HepG2 (cell line): ENCODE measurements around the gene CRISPLD2. TPM values are rescaled to one million over a fixed set of nuclear protein-coding genes. Genes with fewer than 3 reads are reported as not detected.

Experiments
- ATF2 ChIP-seq: sonication (generic); formaldehyde crosslinking; IDR thresholded peaks from 2 replicates; pipeline ENCODE4 v1.4.0; 2020; ENCODE audit warnings: missing genetic modification reagents
- E2F2 ChIP-seq: sonication (generic); formaldehyde crosslinking; IDR thresholded peaks from 2 replicates; pipeline ENCODE4 v1.4.0; 2020; ENCODE audit warnings: missing genetic modification reagents, borderline replicate concordance
- E2F5 ChIP-seq: sonication (generic); formaldehyde crosslinking; conservative IDR thresholded peaks from 2 replicates; pipeline ENCODE4 v1.4.0; 2020; ENCODE audit warnings: missing genetic modification reagents
- IRF9 ChIP-seq: sonication (generic); formaldehyde crosslinking; IDR thresholded peaks from 2 replicates; pipeline ENCODE4 v1.8.0; 2022; ENCODE audit warnings: missing genetic modification reagents, mild to moderate bottlenecking, borderline replicate concordance
- ZBTB4 ChIP-seq: sonication (generic); formaldehyde crosslinking; IDR thresholded peaks from 2 replicates; pipeline ENCODE4 v1.4.0; 2020; ENCODE audit warnings: missing genetic modification reagents, mild to moderate bottlenecking, borderline replicate concordance
- ZMAT5 ChIP-seq: sonication (generic); formaldehyde crosslinking; IDR thresholded peaks from 2 replicates; pipeline ENCODE4 v1.5.0; 2020; ENCODE audit warnings: mild to moderate bottlenecking, low read depth, missing genetic modification reagents, borderline replicate concordance
- ZNF207 ChIP-seq: fragments of 450-650 bp; IDR thresholded peaks from 2 replicates; pipeline ENCODE4 v1.6.1; 2016; ENCODE audit warnings: antibody characterized with exemption, borderline replicate concordance
- ZNF274 ChIP-seq: sonication (generic); formaldehyde crosslinking; IDR thresholded peaks from 2 replicates; pipeline ENCODE4 v1.5.1; 2020; ENCODE audit warnings: mild to moderate bottlenecking, missing genetic modification reagents
- ZNF678 ChIP-seq: sonication (generic); formaldehyde crosslinking; IDR thresholded peaks from 2 replicates; pipeline ENCODE4 v1.4.0; 2020; ENCODE audit warnings: mild to moderate bottlenecking, missing genetic modification reagents
- polyA plus RNA-seq, 8 experiments: library from polyadenylated mRNA; depleted of rRNA in 3 of 8; stranded (reverse) in 7 of 8; unstranded in 1 of 8; fragments of >200 nt; fragmentation: Illumina TruSeq in 4 of 8; extraction: Trizol in 4 of 8; gene quantifications; 2 replicates each; pipeline versions ENCODE4 v1.2.1 to v1.2.3, GENCODE V29; 2011 to 2016; ENCODE audit warnings: low read depth in 4 of 8, missing spikeins in 1 of 8, mixed read lengths in 1 of 8; ENCODE audit not compliant: insufficient read depth in 1 of 8
- total RNA-seq, 5 experiments: library from RNA; depleted of rRNA; stranded (reverse); fragments of >200 nt; fragmentation: Illumina TruSeq; extraction: Trizol; gene quantifications; 2 replicates each; pipeline ENCODE4 v1.2.3, GENCODE V29; 2016; ENCODE audit warnings: low read depth in 1 of 5

CRISPLD2 gene
- total and polyA plus RNA-seq, 2 of the 13 experiments (the other 11 are each of a cell fraction or from before 2014, with no cell fraction given), result 0.04 to 0.31 TPM

GRCh38 chr16:84874983-84875382 lies 55.2 kb downstream of the CRISPLD2 start (continued):
- no peak for TF ChIP-seq ZBTB4 (CRISPR knock-in tag)
- no peak for TF ChIP-seq ZNF274 (CRISPR knock-in tag)
- TF ChIP-seq ATF2 (CRISPR knock-in tag), result no peak
- no peak for TF ChIP-seq ZNF207
- no peak for TF ChIP-seq E2F5 (CRISPR knock-in tag)
- TF ChIP-seq ZMAT5 (CRISPR knock-in tag), result no peak
- TF ChIP-seq E2F2 (CRISPR knock-in tag), result no peak
- TF ChIP-seq ZNF678, result no peak
- no peak for TF ChIP-seq IRF9 (CRISPR knock-in tag)
